Right lobe of liver (tissue), 6 donors: ENCODE measurements around the gene ZFP62. TPM values are rescaled to one million over a fixed set of nuclear protein-coding genes. Genes with fewer than 3 reads are reported as not detected.
A peak's percentile ranks its signal among the peaks of the same experiment; 100 is the strongest.

Experiments
- ATAC-seq, 4 donors: fragments of 200-7000 bp; cut with Tn5 transposase; one replicate each; pipeline ENCODE4 v1.9.1; 2020; ENCODE audit warnings: mild to moderate bottlenecking in 4 of 4, moderate library complexity in 4 of 4
- DNase-seq, 3 donors: peaks; one replicate each; pipeline ENCODE4 v3.0.0-alpha.2; 2020
- H3K27ac ChIP-seq, 3 donors: fragments of 200-600 bp; one replicate each; pipeline ENCODE4 v1.8.0; 2022
- H3K27me3 ChIP-seq, 2 donors: fragments of 200-600 bp; one replicate each; pipeline ENCODE4 v1.8.0; 2022
- H3K36me3 ChIP-seq, 4 donors: fragments of 200-600 bp; sonication (generic) in 1 of 4; one replicate each; pipeline versions ENCODE4 v1.5.1 to v1.8.0; 2017 to 2022; ENCODE audit warnings: control low read depth in 1 of 4
- H3K4me1 ChIP-seq, 4 donors: fragments of 200-600 bp; sonication (generic) in 1 of 4; one replicate each; pipeline versions ENCODE4 v1.5.1 to v1.8.0; 2017 to 2022; ENCODE audit warnings: control low read depth in 1 of 4
- H3K4me3 ChIP-seq, 3 donors: fragments of 200-600 bp; one replicate each; pipeline ENCODE4 v1.8.0; 2022
- H3K9me3 ChIP-seq, 4 donors: fragments of 200-600 bp; sonication (generic) in 1 of 4; one replicate each; pipeline versions ENCODE4 v1.5.1 to v1.8.0; 2017 to 2022; ENCODE audit warnings: control low read depth in 1 of 4
- CTCF ChIP-seq, 4 donors: fragments of 200-600 bp in 3 of 4; fragments of 450-650 bp in 1 of 4; IDR thresholded peaks; one replicate each; pipeline versions ENCODE4 v1.5.1 to v1.8.0; 2016 to 2022; ENCODE audit warnings: antibody characterized with exemption in 4 of 4, mild to moderate bottlenecking in 2 of 4
- POLR2A ChIP-seq: fragments of 450-650 bp; IDR thresholded peaks from one replicate; pipeline ENCODE4 v1.6.1; 2017; ENCODE audit warnings: antibody characterized with exemption, mild to moderate bottlenecking
- WGBS: methylation state at CpG from one replicate; pipeline ENCODE4 v1.1.6; 2018; ENCODE audit warnings: low coverage, low lambda C conversion rate; ENCODE audit not compliant: insufficient coverage; ENCODE audit errors: missing lambda C conversion rate; 5-methylcytosine and 5-hydroxymethylcytosine counted together
- intact Hi-C, 2 donors: fragments of 100-400 bp; cut with DNase I; formaldehyde crosslinking; loops; one replicate each; pipeline versions ENCODE4 v1.11.2 to v1.14.1; 2022
- total RNA-seq, 6 experiments: library from RNA; depleted of rRNA in 2 of 6; stranded (reverse); fragments of >200 nt in 2 of 6; fragmentation: NEBNext Ultra II Directional in 3 of 6; extraction: Animal tissue kit (Norgen Biotek cat#: 25700) in 3 of 6; gene quantifications; one replicate each; pipeline versions ENCODE4 v1.1.0 to v1.2.4, GENCODE V29; 2016 to 2023
- donor health status: DM: no; HTN: yes; CAD: no.
- donor health status: DM: no; HTN: no; CAD: no.
- donor health status: DM: no; HTN: no; CAD: no.
- donor health status: DM: no; HTN: yes; CAD: no.
- donor health status: DM: no; HTN: yes; CAD: no.

Gene ZFP62
- total RNA-seq, 6 experiments from 2014 or later: 3.6 to 9.0 (median 6.0) TPM

- Histone ChIP-seq H3K36me3 (peaks cover 0 to 19% (median 16%) of the 10 kb centered on the region in 4 donors), H3K9me3 (peaks cover 0 to 16% (median 7%) of the 10 kb centered on the region in 4 donors), H3K27ac (no peak overlapping the region), H3K4me3 (no peak overlapping the region), H3K4me1 (no peaks in the 10 kb centered on the region), H3K27me3 (no peaks in the 10 kb centered on the region)
- no peak for DNase-seq
- WGBS: 62% methylated on average over 12 of the region's 13 CpGs
- intact Hi-C loops: loop anchor here in 1 of 2 donors (10.0 kb wide), 1 partner anchor 302 kb away; no protein-coding TSS in a partner anchor
- peak in 1 of 4 donors; percentile 39 for ATAC-seq
- TF ChIP-seq CTCF (IDR thresholded peaks at IDR 0.05): no peak
- TF ChIP-seq POLR2A: no peak
Observed at GRCh38 chr5:180853121-180853847, 7.8 kb downstream of the ZFP62 start.

- no peaks in the 10 kb centered on the region for H3K27me3 ChIP-seq
- 90% methylated on average over 4 of the region's 4 CpGs for WGBS
- H3K36me3 ChIP-seq: peaks cover 0 to 19% (median 16%) of the 10 kb centered on the region in 4 donors
- intact Hi-C loops: loop anchor here in 1 of 2 donors (10.0 kb wide), 1 partner anchor 302 kb away; no protein-coding TSS in a partner anchor
- ATAC-seq (no peak), DNase-seq (no peak)
- H3K27ac ChIP-seq: no peak overlapping the region
- no peak overlapping the region for H3K4me3 ChIP-seq
- TF ChIP-seq CTCF (IDR thresholded peaks at IDR 0.05): no peak
- TF ChIP-seq POLR2A: no peak
- no peaks in the 10 kb centered on the region for H3K4me1 ChIP-seq
- peaks cover 0 to 16% (median 7%) of the 10 kb centered on the region in 4 donors for H3K9me3 ChIP-seq
Observed at GRCh38 chr5:180852495-180852894, 8.6 kb downstream of the ZFP62 start.

- no peak for TF ChIP-seq POLR2A
- no peak for TF ChIP-seq CTCF (IDR thresholded peaks at IDR 0.05)
- DNase-seq (no peak), ATAC-seq (no peak)
- Histone ChIP-seq H3K9me3 (peaks cover 0 to 16% (median 7%) of the 10 kb centered on the region in 4 donors), H3K27me3 (no peaks in the 10 kb centered on the region), H3K4me3 (no peak overlapping the region), H3K27ac (no peak overlapping the region), H3K4me1 (no peaks in the 10 kb centered on the region), H3K36me3 (peaks cover 0 to 16% (median 16%) of the 10 kb centered on the region in 4 donors)
- 98% methylated on average over 7 of the region's 10 CpGs for WGBS
- intact Hi-C loops: loop anchor here in 1 of 2 donors (10.0 kb wide), 1 partner anchor 304 kb away; no protein-coding TSS in a partner anchor
Observed at GRCh38 chr5:180850434-180851078, 10.5 kb downstream of the ZFP62 start.

GRCh38 chr5:180849827-180850226, 11.2 kb downstream of the ZFP62 start:
- DNase-seq (no peak), ATAC-seq (no peak)
- Histone ChIP-seq H3K4me1 (no peaks in the 10 kb centered on the region), H3K36me3 (peaks cover 0 to 16% (median 15%) of the 10 kb centered on the region in 4 donors), H3K4me3 (no peak overlapping the region), H3K27ac (no peak overlapping the region), H3K9me3 (peaks cover 0 to 16% (median 7%) of the 10 kb centered on the region in 4 donors), H3K27me3 (no peaks in the 10 kb centered on the region)
- no peak for TF ChIP-seq CTCF (IDR thresholded peaks at IDR 0.05)
- TF ChIP-seq POLR2A: no peak
- intact Hi-C loops: loop anchor here in 1 of 2 donors (10.0 kb wide), 1 partner anchor 305 kb away; no protein-coding TSS in a partner anchor
- 87% methylated on average over 3 of the region's 4 CpGs for WGBS
